SH-SY5Y (cell line): ENCODE results near the gene PLAC1.

Source experiments
- GATA2 ChIP-seq: IDR thresholded peaks from 2 replicates; pipeline ENCODE4 v1.6.1; 2011; ENCODE audit warnings: mild to moderate bottlenecking, low read depth, low read length
- GATA3 ChIP-seq: IDR thresholded peaks from 2 replicates; pipeline ENCODE4 v1.6.1; 2011; ENCODE audit warnings: low read depth, mild to moderate bottlenecking, low read length, moderate library complexity

DNA sequence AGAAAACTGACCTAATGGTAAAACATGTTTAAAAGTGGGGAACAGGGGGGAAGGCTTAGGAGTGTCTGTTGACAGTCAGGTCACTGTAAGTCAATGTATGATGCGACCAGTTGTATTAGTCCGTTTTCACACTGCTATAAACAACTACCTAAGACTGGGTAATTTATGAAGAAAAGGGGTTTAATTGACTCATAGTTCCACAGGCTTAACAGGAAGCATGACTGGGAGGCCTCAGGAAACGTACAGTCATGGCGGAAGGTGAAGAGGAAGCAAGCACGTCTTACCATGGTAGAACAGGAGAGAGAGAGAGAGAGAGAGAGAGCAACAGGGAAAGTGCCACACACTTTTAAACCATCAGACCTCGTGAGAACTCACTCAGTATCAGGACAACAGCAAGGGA is 13.0 kb upstream of the PLAC1 start:
- TF ChIP-seq GATA2 (no peak), GATA3 (no peak)
